ENCODE measurements around the gene ZNF143.

GRCh38 chr11:9473408-9473807 is 12.6 kb downstream of the ZNF143 start:
- TF ChIP-seq POLR2A (IDR thresholded peaks at IDR 0.05; ENCODE audit: low read depth, low read length), result no peak
- TF ChIP-seq TAF1 (IDR thresholded peaks at IDR 0.05; ENCODE audit: borderline replicate concordance, low read depth, low read length), result no peak

All from GM12892 (cell line).